Measurements from ENCODE around the gene PTP4A1.

PTP4A1 gene

DNA sequence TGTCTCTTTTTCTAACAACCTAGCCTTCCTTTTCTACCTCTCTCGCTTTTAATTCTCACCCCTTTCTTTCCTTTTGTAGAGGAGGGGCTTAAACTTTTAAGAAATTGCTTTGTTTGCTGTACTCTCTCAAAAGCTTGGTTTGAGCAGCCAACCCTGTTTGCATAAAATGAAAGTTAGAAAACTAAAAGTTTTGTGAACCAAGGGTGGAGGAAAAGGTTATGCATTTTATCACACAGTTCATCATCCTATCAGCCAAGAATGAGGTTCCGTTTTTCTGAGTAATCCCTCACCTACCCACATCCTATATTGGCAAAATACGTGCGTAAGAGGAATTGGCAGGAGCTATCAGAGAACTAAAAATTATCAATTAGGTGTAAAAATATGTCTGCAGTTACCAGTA lies 42.8 kb upstream of the PTP4A1 start:
- no peak for DNase-seq (ENCODE audit: low spot score)
- CTCF ChIA-PET: no interaction called here
- no peak overlapping the region for H3K27ac ChIP-seq
- POLR2A ChIA-PET (ENCODE audit: low non-redundant PET): no interaction called here
- TF ChIP-seq, protein P1, sequence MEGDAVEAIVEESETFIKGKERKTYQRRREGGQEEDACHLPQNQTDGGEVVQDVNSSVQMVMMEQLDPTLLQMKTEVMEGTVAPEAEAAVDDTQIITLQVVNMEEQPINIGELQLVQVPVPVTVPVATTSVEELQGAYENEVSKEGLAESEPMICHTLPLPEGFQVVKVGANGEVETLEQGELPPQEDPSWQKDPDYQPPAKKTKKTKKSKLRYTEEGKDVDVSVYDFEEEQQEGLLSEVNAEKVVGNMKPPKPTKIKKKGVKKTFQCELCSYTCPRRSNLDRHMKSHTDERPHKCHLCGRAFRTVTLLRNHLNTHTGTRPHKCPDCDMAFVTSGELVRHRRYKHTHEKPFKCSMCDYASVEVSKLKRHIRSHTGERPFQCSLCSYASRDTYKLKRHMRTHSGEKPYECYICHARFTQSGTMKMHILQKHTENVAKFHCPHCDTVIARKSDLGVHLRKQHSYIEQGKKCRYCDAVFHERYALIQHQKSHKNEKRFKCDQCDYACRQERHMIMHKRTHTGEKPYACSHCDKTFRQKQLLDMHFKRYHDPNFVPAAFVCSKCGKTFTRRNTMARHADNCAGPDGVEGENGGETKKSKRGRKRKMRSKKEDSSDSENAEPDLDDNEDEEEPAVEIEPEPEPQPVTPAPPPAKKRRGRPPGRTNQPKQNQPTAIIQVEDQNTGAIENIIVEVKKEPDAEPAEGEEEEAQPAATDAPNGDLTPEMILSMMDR (conservative IDR thresholded peaks at IDR 0.05; ENCODE audit: low read depth): no peak

DNA sequence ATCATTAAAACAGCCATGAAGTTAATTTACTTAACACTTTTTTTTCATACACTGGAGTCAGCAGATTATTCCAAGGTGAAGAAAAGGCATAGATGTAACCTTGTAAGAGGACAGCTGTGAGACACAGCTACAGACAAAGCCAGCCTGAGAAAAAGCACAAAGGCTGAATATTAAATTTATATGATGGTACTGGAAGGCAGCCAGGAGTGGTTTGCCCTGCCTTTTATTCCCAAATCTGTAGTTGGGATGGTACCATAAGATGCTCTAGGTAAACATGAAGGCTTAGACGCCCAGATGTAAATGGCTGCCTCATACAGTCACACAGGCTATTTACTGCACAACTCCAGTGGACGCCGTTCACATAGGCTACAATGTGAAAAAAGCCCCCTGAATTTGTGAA lies 42.1 kb upstream of the PTP4A1 start:
- POLR2A ChIA-PET (ENCODE audit: low non-redundant PET): no interaction called here
- CTCF ChIA-PET: no interaction called here

DNA sequence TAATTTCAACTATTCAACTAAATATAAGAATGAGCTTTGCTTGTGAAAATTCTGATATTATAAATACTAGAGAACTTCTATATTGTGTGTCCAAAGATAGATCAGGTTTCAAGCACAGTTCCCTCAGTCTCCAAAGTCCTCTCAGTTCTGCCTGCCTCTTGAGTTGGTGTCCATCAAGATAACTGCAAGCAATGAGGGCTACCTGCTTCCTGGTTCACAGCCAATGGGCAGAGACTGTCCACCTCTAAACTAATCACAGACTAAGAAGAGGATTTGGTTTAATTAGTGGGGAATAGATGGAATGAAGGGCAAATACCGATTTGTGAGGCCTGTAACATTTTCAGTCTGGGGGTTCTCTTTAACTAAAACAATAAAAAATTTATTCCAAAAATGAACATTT lies 41.3 kb upstream of the PTP4A1 start:
- DNase-seq (ENCODE audit: low spot score): no peak
- ChIA-PET CTCF (no interaction called here), POLR2A (ENCODE audit: low non-redundant PET) (no interaction called here)
- H3K27ac ChIP-seq: no peak overlapping the region
- TF ChIP-seq, protein P1 (conservative IDR thresholded peaks at IDR 0.05; ENCODE audit: low read depth): no peak

More for the DNA sequence above, 42.1 kb upstream of the PTP4A1 start:
- DNase-seq (ENCODE audit: low spot score): no peak
- no peak overlapping the region for H3K27ac ChIP-seq
- TF ChIP-seq, protein P1 (conservative IDR thresholded peaks at IDR 0.05; ENCODE audit: low read depth): no peak

DNA sequence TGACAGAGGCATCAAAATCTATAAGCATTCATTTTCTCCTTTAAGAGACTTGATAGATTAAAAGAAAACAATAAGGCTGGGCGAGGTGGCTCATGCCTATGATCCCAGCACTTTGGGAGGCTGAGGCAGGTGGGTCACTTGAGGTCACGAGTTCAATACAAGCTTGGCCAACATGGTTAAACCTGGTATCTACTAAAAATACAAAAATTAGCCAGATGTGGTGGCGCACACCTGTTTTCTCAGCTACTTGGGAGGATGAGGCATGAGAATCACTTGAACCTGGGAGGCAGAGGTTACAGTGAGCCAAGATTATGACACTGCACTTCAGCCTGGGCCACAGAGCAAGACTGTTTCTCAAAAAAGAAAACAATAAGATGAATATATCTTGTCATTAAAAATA lies 39.3 kb upstream of the PTP4A1 start:
- no peak overlapping the region for H3K27ac ChIP-seq
- POLR2A ChIA-PET (ENCODE audit: low non-redundant PET): no interaction called here
- TF ChIP-seq, protein P1 (conservative IDR thresholded peaks at IDR 0.05; ENCODE audit: low read depth): no peak
- CTCF ChIA-PET: no interaction called here
- no peak for DNase-seq (ENCODE audit: low spot score)

DNA sequence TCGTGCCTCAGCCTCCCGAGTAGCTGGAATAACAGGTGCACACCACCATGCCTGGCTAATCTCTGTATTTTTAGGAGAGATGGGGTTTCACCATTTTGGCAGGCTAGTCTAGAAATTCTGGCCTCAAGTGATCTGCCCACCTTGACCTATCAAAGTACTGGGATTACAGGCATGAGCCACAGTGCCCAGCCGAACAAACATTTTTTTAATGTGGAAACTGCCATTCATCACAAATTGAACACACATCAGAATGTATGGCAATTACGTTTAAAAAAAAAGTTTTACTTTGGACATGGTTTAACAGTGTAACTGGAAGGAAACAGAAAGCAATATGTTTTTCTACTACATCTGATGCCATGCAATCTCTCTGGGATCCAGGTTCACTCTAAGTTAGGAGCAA lies 38.3 kb upstream of the PTP4A1 start:
- POLR2A ChIA-PET (ENCODE audit: low non-redundant PET): no interaction called here
- TF ChIP-seq, protein P1 (conservative IDR thresholded peaks at IDR 0.05; ENCODE audit: low read depth): no peak
- CTCF ChIA-PET: no interaction called here
- no peak overlapping the region for H3K27ac ChIP-seq
- no peak for DNase-seq (ENCODE audit: low spot score)

DNA sequence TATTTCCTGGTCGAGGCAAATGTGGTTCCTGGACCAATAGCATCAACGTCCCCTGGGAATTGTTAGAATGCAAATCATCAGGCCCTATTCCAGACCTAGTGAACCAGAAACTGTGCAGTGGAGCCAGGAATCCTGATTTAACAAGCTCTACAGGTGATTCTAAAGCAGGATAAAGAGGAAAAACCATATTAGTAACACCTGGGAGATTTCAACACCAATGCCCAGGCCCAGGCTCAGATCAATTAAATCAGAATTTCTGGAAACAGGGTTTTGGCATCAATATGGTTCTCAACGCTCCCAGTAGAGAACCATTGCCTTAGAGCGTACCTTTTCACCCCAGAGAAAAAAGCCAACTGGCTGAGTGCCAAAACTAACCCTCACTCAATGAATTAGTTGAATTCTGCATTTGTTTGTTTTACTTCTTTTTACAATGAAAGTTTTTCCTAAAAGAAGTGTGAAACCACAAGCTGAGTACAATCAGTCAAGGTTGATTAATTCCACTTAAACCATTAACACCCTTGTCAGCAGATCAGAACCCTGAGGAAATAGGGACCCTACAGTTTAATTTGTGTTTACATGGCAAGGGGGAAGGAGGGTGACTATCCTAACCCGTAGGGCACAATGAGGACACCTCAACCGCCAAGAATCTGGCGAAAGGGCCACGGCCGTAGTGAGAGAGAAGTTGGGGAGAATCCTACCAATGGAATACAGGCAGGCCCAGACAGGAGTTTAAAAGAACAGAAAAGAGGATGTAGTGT lies 34.9 kb upstream of the PTP4A1 start:
- TF ChIP-seq, protein P1 (conservative IDR thresholded peaks at IDR 0.05; ENCODE audit: low read depth): no peak
- DNase-seq (ENCODE audit: low spot score): peak; percentile 91
- H3K27ac ChIP-seq: peak overlapping the region; percentile 63; the same call in 1 of the 2 replicates
- POLR2A ChIA-PET (ENCODE audit: low non-redundant PET): interaction anchor here (1.6 kb wide), 1 partner anchor 36 kb away, joined by 5 read pairs; no protein-coding TSS in a partner anchor
- CTCF ChIA-PET: interaction anchor here (0.6 kb wide), 1 partner anchor 161 kb away, joined by 4 read pairs; no protein-coding TSS in a partner anchor

All from RWPE1 (cell line).